HepG2 (cell line): ENCODE measurements around the gene KCNB1. TPM values are rescaled to one million over a fixed set of nuclear protein-coding genes. Genes with fewer than 3 reads are reported as not detected.

Experiments used
- BORCS8-MEF2B ChIP-seq: sonication (generic); formaldehyde crosslinking; IDR thresholded peaks from 2 replicates; pipeline ENCODE4 v1.8.0; 2022; ENCODE audit warnings: mild to moderate bottlenecking, missing genetic modification reagents
- E2F2 ChIP-seq: sonication (generic); formaldehyde crosslinking; IDR thresholded peaks from 2 replicates; pipeline ENCODE4 v1.4.0; 2020; ENCODE audit warnings: missing genetic modification reagents, borderline replicate concordance
- ELF3 ChIP-seq: IDR thresholded peaks from 2 replicates; pipeline ENCODE4 v1.6.1; 2016; ENCODE audit warnings: missing genetic modification reagents, missing compliant biosample characterization
- FUBP1 ChIP-seq: sonication (generic); formaldehyde crosslinking; IDR thresholded peaks from 2 replicates; pipeline ENCODE4 v1.5.1; 2020; ENCODE audit warnings: missing genetic modification reagents, mild to moderate bottlenecking, borderline replicate concordance
- GTF2F1 ChIP-seq: fragments of 150-350 bp; IDR thresholded peaks from 2 replicates; pipeline ENCODE4 v1.6.1; 2014; ENCODE audit warnings: low read length
- MNT ChIP-seq: fragments of 450-650 bp; IDR thresholded peaks from 2 replicates; pipeline ENCODE4 v1.6.1; 2016
- MTERF4 ChIP-seq: sonication (generic); formaldehyde crosslinking; IDR thresholded peaks from 2 replicates; pipeline ENCODE4 v1.8.0; 2023; ENCODE audit warnings: mild to moderate bottlenecking, missing genetic modification reagents
- MYPOP ChIP-seq: sonication (generic); formaldehyde crosslinking; IDR thresholded peaks from 2 replicates; pipeline ENCODE4 v1.8.1; 2023; ENCODE audit warnings: mild to moderate bottlenecking, moderate library complexity, missing genetic modification reagents
- NFE2L1 ChIP-seq: sonication (generic); formaldehyde crosslinking; IDR thresholded peaks from 2 replicates; pipeline ENCODE4 v1.4.0; 2020; ENCODE audit warnings: missing genetic modification reagents, mild to moderate bottlenecking, borderline replicate concordance
- NFIB ChIP-seq: sonication (generic); formaldehyde crosslinking; IDR thresholded peaks from 2 replicates; pipeline ENCODE4 v1.9.0; 2021; ENCODE audit warnings: missing genetic modification reagents, mild to moderate bottlenecking, borderline replicate concordance
- PLRG1 ChIP-seq: fragments of 450-650 bp; conservative IDR thresholded peaks from 2 replicates; pipeline ENCODE4 v1.6.1; 2016
- PLSCR1 ChIP-seq: sonication (generic); formaldehyde crosslinking; IDR thresholded peaks from 2 replicates; pipeline ENCODE4 v1.5.0; 2020; ENCODE audit warnings: missing genetic modification reagents, mild to moderate bottlenecking, borderline replicate concordance
- SMAD1 ChIP-seq: sonication (generic); formaldehyde crosslinking; IDR thresholded peaks from 2 replicates; pipeline ENCODE4 v1.4.0; 2020; ENCODE audit warnings: missing genetic modification reagents, low read depth, mild to moderate bottlenecking, borderline replicate concordance
- TCF7 ChIP-seq: sonication (generic); IDR thresholded peaks from 2 replicates; pipeline ENCODE4 v1.6.1; 2016; ENCODE audit warnings: antibody characterized with exemption, low read depth
- THRA ChIP-seq: sonication (generic); formaldehyde crosslinking; IDR thresholded peaks from 2 replicates; pipeline ENCODE4 v1.4.0; 2020; ENCODE audit warnings: missing genetic modification reagents, borderline replicate concordance
- ZNF724P ChIP-seq: sonication (generic); formaldehyde crosslinking; IDR thresholded peaks from 2 replicates; pipeline ENCODE4 v1.8.0; 2022; ENCODE audit warnings: missing genetic modification reagents, borderline replicate concordance
- ZNF782 ChIP-seq: sonication (generic); formaldehyde crosslinking; IDR thresholded peaks from 2 replicates; pipeline ENCODE4 v1.4.0; 2020; ENCODE audit warnings: missing genetic modification reagents, mild to moderate bottlenecking, borderline replicate concordance
- polyA plus RNA-seq, 8 experiments: library from polyadenylated mRNA; depleted of rRNA in 3 of 8; stranded (reverse) in 7 of 8; unstranded in 1 of 8; fragments of >200 nt; fragmentation: Illumina TruSeq in 4 of 8; extraction: Trizol in 4 of 8; gene quantifications; 2 replicates each; pipeline versions ENCODE4 v1.2.1 to v1.2.3, GENCODE V29; 2011 to 2016; ENCODE audit warnings: low read depth in 4 of 8, missing spikeins in 1 of 8, mixed read lengths in 1 of 8; ENCODE audit not compliant: insufficient read depth in 1 of 8
- total RNA-seq, 5 experiments: library from RNA; depleted of rRNA; stranded (reverse); fragments of >200 nt; fragmentation: Illumina TruSeq; extraction: Trizol; gene quantifications; 2 replicates each; pipeline ENCODE4 v1.2.3, GENCODE V29; 2016; ENCODE audit warnings: low read depth in 1 of 5

KCNB1 gene
- total and polyA plus RNA-seq, 2 of the 13 experiments (the other 11 are each of a cell fraction or from before 2014, with no cell fraction given), result 0.02 TPM; not detected in 1

GRCh38 chr20:49484180-49485140 is 2.0 kb upstream of the KCNB1 start (continued):
- TF ChIP-seq MTERF4 (CRISPR knock-in tag), result peak; percentile 69; the same call in 1 of the 2 replicates
- TF ChIP-seq THRA (CRISPR knock-in tag), result peak; percentile 67; the same call in 1 of the 2 replicates
- TF ChIP-seq MYPOP, result peak; percentile 43; the same call in 1 of the 2 replicates
- TF ChIP-seq ELF3, result peak; percentile 51; the same call in 1 of the 2 replicates
- TF ChIP-seq NFE2L1 (CRISPR knock-in tag), result no peak
- TF ChIP-seq ZNF724P, result 0 out of 2 replicates have a peak, but pooled peaks have one; percentile 48
- TF ChIP-seq BORCS8-MEF2B (CRISPR knock-in tag), result peak; percentile 84; the same call in 1 of the 2 replicates
- TF ChIP-seq PLRG1, result no peak
- no peak for TF ChIP-seq GTF2F1
- no peak for TF ChIP-seq PLSCR1 (CRISPR knock-in tag)
- TF ChIP-seq MNT, result no peak; the same call in 1 of the 2 replicates
- TF ChIP-seq FUBP1 (CRISPR knock-in tag), result peak; percentile 73; the same call in 1 of the 2 replicates
- peak; percentile 67; the same call in 1 of the 2 replicates for TF ChIP-seq ZNF782 (CRISPR knock-in tag)
- TF ChIP-seq NFIB (CRISPR knock-in tag), result no peak
- no peak for TF ChIP-seq TCF7
- no peak for TF ChIP-seq E2F2 (CRISPR knock-in tag)
- peak; percentile 82; the same call in 1 of the 2 replicates for TF ChIP-seq SMAD1
